K562 (cell line): Measurements from ENCODE around the gene VPS13D. TPM values are rescaled to one million over a fixed set of nuclear protein-coding genes. Genes with fewer than 3 reads are reported as not detected.

Source experiments
- ARNT ChIP-seq, 2 experiments: fragments of 450-650 bp; IDR thresholded peaks; 2 replicates each; pipeline ENCODE4 v1.6.1; 2016; ENCODE audit warnings: mild to moderate bottlenecking in 1 of 2
- NFIC ChIP-seq: fragments of 450-650 bp; IDR thresholded peaks from 2 replicates; pipeline ENCODE4 v1.6.1; 2017; ENCODE audit warnings: mild to moderate bottlenecking, inconsistent platforms
- PTBP1 ChIP-seq: fragments of 200-400 bp; formaldehyde crosslinking; IDR thresholded peaks from 2 replicates; pipeline ENCODE4 v1.6.1; 2017; ENCODE audit warnings: low read depth, low read length
- ZSCAN29 ChIP-seq: fragments of 450-650 bp; IDR thresholded peaks from 2 replicates; pipeline ENCODE4 v1.6.1; 2017
- polyA plus RNA-seq, 8 experiments: library from polyadenylated mRNA; depleted of rRNA in 4 of 8; stranded (reverse) in 5 of 8; unstranded in 3 of 8; fragments of >200 nt; fragmentation: Nextera tagmentation in 2 of 8; fragmentation: Illumina TruSeq in 1 of 8; extraction: Ambion mirVana in 2 of 8; extraction: Trizol in 1 of 8; gene quantifications; 2 replicates each; pipeline versions ENCODE4 v1.2.1 to v1.2.3, GENCODE V29; 2011 to 2014; ENCODE audit warnings: inconsistent platforms in 1 of 8, missing spikeins in 1 of 8
- total RNA-seq, 7 experiments: library from RNA; depleted of rRNA in 6 of 7; stranded (reverse); fragments of >200 nt in 6 of 7; fragmentation: Illumina TruSeq in 2 of 7; extraction: Trizol in 2 of 7; gene quantifications; 2 replicates each; pipeline versions ENCODE4 v1.2.1 to v1.2.3, GENCODE V29; 2011 to 2021; ENCODE audit warnings: low replicate concordance in 1 of 7
- TF ChIP-seq, protein P1 (sequence below): sonication (generic); formaldehyde crosslinking; IDR thresholded peaks from 2 replicates; pipeline ENCODE4 v1.5.0; 2020; ENCODE audit warnings: missing genetic modification reagents
- TF ChIP-seq, protein P2 (sequence below): sonication (generic); formaldehyde crosslinking; IDR thresholded peaks from 2 replicates; pipeline ENCODE4 v1.8.1; 2022; ENCODE audit warnings: missing genetic modification reagents
- TF ChIP-seq, protein P3 (sequence below): fragments of 250-450 bp; sonication (Bioruptor Pico); IDR thresholded peaks from 2 replicates; pipeline ENCODE4 v1.5.0; 2020; ENCODE audit warnings: mild to moderate bottlenecking, borderline replicate concordance
- TF ChIP-seq, protein P4 (sequence below): IDR thresholded peaks from 3 replicates; pipeline ENCODE4 v1.6.1; 2011; ENCODE audit warnings: borderline replicate concordance, mild to moderate bottlenecking, moderate library complexity; ENCODE audit not compliant: insufficient read length; ENCODE audit errors: extremely low read depth

VPS13D gene
- total and polyA plus RNA-seq, 9 of the 15 experiments (the other 6 are each of a cell fraction or from before 2014, with no cell fraction given), result 6.1 to 51.5 (median 38.5) TPM

DNA sequence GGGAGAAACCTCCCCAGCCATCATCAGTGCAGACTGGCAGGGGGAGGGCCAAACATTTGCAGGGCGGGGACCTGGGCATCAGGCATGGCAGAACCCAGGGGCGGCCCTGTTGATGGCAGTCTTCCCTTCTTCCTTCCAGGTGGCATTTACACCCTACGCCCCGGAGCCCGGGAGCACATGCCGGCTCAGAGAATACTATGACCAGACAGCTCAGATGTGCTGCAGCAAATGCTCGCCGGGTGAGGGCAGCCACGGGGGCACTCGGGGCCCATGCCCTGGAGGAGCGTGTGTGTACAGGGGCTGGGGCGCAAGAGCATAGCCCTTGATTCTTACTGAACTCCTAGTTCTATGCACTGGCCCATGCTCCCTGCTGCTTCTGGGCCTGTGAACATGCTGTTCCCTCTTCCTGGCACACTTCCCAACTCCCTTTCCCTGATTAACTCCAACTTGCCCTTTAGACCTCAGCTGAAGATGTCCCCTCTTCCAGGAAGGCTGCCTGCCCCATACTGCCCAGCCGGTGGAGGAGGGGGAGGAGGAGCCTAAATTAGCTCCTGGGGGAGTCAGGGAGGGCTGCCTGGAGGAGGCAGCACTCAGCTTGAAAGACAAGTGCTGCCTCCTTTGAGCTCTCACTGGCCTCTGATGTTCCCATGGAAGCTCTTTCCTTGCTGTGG, 41.0 kb upstream of the VPS13D start (continued):
- TF ChIP-seq, protein P1, sequence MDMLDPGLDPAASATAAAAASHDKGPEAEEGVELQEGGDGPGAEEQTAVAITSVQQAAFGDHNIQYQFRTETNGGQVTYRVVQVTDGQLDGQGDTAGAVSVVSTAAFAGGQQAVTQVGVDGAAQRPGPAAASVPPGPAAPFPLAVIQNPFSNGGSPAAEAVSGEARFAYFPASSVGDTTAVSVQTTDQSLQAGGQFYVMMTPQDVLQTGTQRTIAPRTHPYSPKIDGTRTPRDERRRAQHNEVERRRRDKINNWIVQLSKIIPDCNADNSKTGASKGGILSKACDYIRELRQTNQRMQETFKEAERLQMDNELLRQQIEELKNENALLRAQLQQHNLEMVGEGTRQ, result no peak
- TF ChIP-seq, protein P2, sequence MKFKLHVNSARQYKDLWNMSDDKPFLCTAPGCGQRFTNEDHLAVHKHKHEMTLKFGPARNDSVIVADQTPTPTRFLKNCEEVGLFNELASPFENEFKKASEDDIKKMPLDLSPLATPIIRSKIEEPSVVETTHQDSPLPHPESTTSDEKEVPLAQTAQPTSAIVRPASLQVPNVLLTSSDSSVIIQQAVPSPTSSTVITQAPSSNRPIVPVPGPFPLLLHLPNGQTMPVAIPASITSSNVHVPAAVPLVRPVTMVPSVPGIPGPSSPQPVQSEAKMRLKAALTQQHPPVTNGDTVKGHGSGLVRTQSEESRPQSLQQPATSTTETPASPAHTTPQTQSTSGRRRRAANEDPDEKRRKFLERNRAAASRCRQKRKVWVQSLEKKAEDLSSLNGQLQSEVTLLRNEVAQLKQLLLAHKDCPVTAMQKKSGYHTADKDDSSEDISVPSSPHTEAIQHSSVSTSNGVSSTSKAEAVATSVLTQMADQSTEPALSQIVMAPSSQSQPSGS (CRISPR knock-in tag), result no peak
- TF ChIP-seq, protein P3, sequence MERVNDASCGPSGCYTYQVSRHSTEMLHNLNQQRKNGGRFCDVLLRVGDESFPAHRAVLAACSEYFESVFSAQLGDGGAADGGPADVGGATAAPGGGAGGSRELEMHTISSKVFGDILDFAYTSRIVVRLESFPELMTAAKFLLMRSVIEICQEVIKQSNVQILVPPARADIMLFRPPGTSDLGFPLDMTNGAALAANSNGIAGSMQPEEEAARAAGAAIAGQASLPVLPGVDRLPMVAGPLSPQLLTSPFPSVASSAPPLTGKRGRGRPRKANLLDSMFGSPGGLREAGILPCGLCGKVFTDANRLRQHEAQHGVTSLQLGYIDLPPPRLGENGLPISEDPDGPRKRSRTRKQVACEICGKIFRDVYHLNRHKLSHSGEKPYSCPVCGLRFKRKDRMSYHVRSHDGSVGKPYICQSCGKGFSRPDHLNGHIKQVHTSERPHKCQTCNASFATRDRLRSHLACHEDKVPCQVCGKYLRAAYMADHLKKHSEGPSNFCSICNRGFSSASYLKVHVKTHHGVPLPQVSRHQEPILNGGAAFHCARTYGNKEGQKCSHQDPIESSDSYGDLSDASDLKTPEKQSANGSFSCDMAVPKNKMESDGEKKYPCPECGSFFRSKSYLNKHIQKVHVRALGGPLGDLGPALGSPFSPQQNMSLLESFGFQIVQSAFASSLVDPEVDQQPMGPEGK, result no peak
- TF ChIP-seq ARNT (IDR thresholded peaks at IDR 0.05), result no peak
- TF ChIP-seq NFIC, result peak; percentile 61
- TF ChIP-seq ZSCAN29, result no peak
- TF ChIP-seq, protein P4, sequence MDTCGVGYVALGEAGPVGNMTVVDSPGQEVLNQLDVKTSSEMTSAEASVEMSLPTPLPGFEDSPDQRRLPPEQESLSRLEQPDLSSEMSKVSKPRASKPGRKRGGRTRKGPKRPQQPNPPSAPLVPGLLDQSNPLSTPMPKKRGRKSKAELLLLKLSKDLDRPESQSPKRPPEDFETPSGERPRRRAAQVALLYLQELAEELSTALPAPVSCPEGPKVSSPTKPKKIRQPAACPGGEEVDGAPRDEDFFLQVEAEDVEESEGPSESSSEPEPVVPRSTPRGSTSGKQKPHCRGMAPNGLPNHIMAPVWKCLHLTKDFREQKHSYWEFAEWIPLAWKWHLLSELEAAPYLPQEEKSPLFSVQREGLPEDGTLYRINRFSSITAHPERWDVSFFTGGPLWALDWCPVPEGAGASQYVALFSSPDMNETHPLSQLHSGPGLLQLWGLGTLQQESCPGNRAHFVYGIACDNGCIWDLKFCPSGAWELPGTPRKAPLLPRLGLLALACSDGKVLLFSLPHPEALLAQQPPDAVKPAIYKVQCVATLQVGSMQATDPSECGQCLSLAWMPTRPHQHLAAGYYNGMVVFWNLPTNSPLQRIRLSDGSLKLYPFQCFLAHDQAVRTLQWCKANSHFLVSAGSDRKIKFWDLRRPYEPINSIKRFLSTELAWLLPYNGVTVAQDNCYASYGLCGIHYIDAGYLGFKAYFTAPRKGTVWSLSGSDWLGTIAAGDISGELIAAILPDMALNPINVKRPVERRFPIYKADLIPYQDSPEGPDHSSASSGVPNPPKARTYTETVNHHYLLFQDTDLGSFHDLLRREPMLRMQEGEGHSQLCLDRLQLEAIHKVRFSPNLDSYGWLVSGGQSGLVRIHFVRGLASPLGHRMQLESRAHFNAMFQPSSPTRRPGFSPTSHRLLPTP, result peak; percentile 69
- peak; percentile 92 for TF ChIP-seq PTBP1
